IMR-90 (cell line): ENCODE data around the gene PRXL2B. TPM values are rescaled to one million over a fixed set of nuclear protein-coding genes. Genes with fewer than 3 reads are reported as not detected.

Experiments used
- ATAC-seq: fragments of 200-7000 bp; cut with Tn5 transposase; 2 replicates; pipeline ENCODE4 v1.9.1; 2020; ENCODE audit warnings: low read depth, mild to moderate bottlenecking, moderate library complexity
- BruUV-seq: library from RNA; stranded (reverse); fragments of 400-500 nt; replicated peaks from 2 replicates; lab custom pipeline; 2021; lab: Mats Ljungman, UMichigan
- CTCF ChIA-PET: fragments of 300-600 bp; formaldehyde crosslinking; extraction: SDS; loops from one replicate; lab custom pipeline; 2021; ENCODE audit warnings: antibody characterized with exemption; lab: Yijun Ruan, JAX
- POLR2A ChIA-PET: fragments of 300-600 bp; sonication (Branson Sonifier 250); formaldehyde crosslinking; loops from one replicate; lab custom pipeline; 2022; ENCODE audit warnings: antibody characterized with exemption; ENCODE audit not compliant: unreplicated experiment; lab: Charles Lee
- DNase-seq: peaks from one replicate; pipeline ENCODE4 v3.0.0; 2013
- H2AFZ ChIP-seq: replicated peaks from 2 replicates; pipeline ENCODE3; 2013; ENCODE audit warnings: low read length, mild to moderate bottlenecking; ENCODE audit not compliant: poor library complexity
- H2AK5ac ChIP-seq: 2 replicates; pipeline ENCODE4 v1.6.1; 2013; ENCODE audit warnings: low read depth, low read length, inconsistent platforms
- H2AK9ac ChIP-seq: replicated peaks from 2 replicates; pipeline ENCODE3; 2013; ENCODE audit warnings: mild to moderate bottlenecking, low read depth, low read length, moderate library complexity; ENCODE audit not compliant: poor library complexity
- H2BK120ac ChIP-seq: 2 replicates; pipeline ENCODE4 v1.6.1; 2013; ENCODE audit warnings: low read depth, low read length, inconsistent platforms
- H2BK15ac ChIP-seq: 3 replicates; pipeline ENCODE4 v1.6.1; 2013; ENCODE audit warnings: low read depth, low read length, inconsistent platforms
- H2BK20ac ChIP-seq: 2 replicates; pipeline ENCODE4 v1.6.1; 2013; ENCODE audit warnings: low read depth, mild to moderate bottlenecking, inconsistent platforms, low read length, moderate library complexity
- H2BK5ac ChIP-seq: 2 replicates; pipeline ENCODE4 v1.6.1; 2013; ENCODE audit warnings: mild to moderate bottlenecking, low read depth, low read length, inconsistent platforms; ENCODE audit not compliant: poor library complexity, severe bottlenecking
- H3K14ac ChIP-seq: replicated peaks from 2 replicates; pipeline ENCODE4 v1.6.1; 2013; ENCODE audit warnings: low read depth, low read length, inconsistent platforms
- H3K18ac ChIP-seq: 2 replicates; pipeline ENCODE4 v1.6.1; 2013; ENCODE audit warnings: low read depth, low read length, control low read depth
- H3K23ac ChIP-seq: 2 replicates; pipeline ENCODE4 v1.6.1; 2013; ENCODE audit warnings: low read depth, low read length, inconsistent platforms
- H3K27ac ChIP-seq: 2 replicates; pipeline ENCODE4 v1.5.1; 2013; ENCODE audit warnings: mild to moderate bottlenecking, control low read depth, low read length; ENCODE audit not compliant: insufficient read depth
- H3K27me3 ChIP-seq: 2 replicates; pipeline ENCODE4 v1.6.1; 2013; ENCODE audit warnings: low read length; ENCODE audit not compliant: control insufficient read depth, insufficient read depth
- H3K36me3 ChIP-seq: 2 replicates; pipeline ENCODE4 v1.6.1; 2013; ENCODE audit warnings: low read length, mixed read lengths; ENCODE audit not compliant: control insufficient read depth, insufficient read depth
- H3K4ac ChIP-seq: 2 replicates; pipeline ENCODE4 v1.6.1; 2013; ENCODE audit warnings: low read depth, low read length, inconsistent platforms
- H3K4me1 ChIP-seq: 2 replicates; pipeline ENCODE4 v1.6.1; 2013; ENCODE audit warnings: low read length, mixed read lengths; ENCODE audit not compliant: control insufficient read depth, insufficient read depth
- H3K4me2 ChIP-seq: 2 replicates; pipeline ENCODE4 v1.6.1; 2013; ENCODE audit warnings: low read depth, mild to moderate bottlenecking, control low read depth, low read length, moderate library complexity
- H3K4me3 ChIP-seq: 2 replicates; pipeline ENCODE4 v1.5.1; 2013; ENCODE audit warnings: low read depth, mild to moderate bottlenecking, control low read depth, low read length, moderate library complexity; ENCODE audit not compliant: insufficient read depth
- H3K56ac ChIP-seq: 2 replicates; pipeline ENCODE4 v1.6.1; 2013; ENCODE audit warnings: low read length, inconsistent platforms; ENCODE audit not compliant: insufficient read depth; ENCODE audit errors: extremely low read depth
- H3K79me1 ChIP-seq, 2 experiments: 2 replicates each; pipeline ENCODE4 v1.6.1; 2013; ENCODE audit warnings: low read length in 2 of 2, inconsistent platforms in 1 of 2, low read depth in 1 of 2
- H3K9ac ChIP-seq: 2 replicates; pipeline ENCODE4 v1.6.1; 2013; ENCODE audit warnings: low read depth, low read length, control low read depth
- H3K9me1 ChIP-seq: 2 replicates; pipeline ENCODE4 v1.6.1; 2013; ENCODE audit warnings: low read length, inconsistent platforms; ENCODE audit not compliant: insufficient read depth
- H3K9me3 ChIP-seq: 2 replicates; pipeline ENCODE4 v1.6.1; 2013; ENCODE audit warnings: low read length; ENCODE audit not compliant: control insufficient read depth, insufficient read depth
- H4K20me1 ChIP-seq: 2 replicates; pipeline ENCODE4 v1.6.1; 2013; ENCODE audit warnings: low read length, inconsistent platforms; ENCODE audit not compliant: insufficient read depth
- H4K5ac ChIP-seq: 2 replicates; pipeline ENCODE4 v1.6.1; 2013; ENCODE audit warnings: mild to moderate bottlenecking, low read depth, low read length, control low read depth
- H4K8ac ChIP-seq, 2 experiments: 2 replicates each; pipeline ENCODE4 v1.6.1; 2013; ENCODE audit warnings: low read depth in 2 of 2, low read length in 2 of 2, control low read depth in 1 of 2, inconsistent platforms in 1 of 2
- H4K91ac ChIP-seq: 2 replicates; pipeline ENCODE4 v1.6.1; 2013; ENCODE audit warnings: low read depth, low read length, inconsistent platforms; ENCODE audit not compliant: insufficient read depth
- BHLHE40 ChIP-seq: fragments of 150-350 bp; IDR thresholded peaks from 2 replicates; pipeline ENCODE4 v1.6.1; 2016; ENCODE audit warnings: mild to moderate bottlenecking, low read depth, low read length
- CEBPB ChIP-seq: IDR thresholded peaks from 2 replicates; pipeline ENCODE4 v1.6.1; 2012; ENCODE audit warnings: low read depth, low read length, improper control_type of control experiment
- CHD1 ChIP-seq: IDR thresholded peaks from 2 replicates; pipeline ENCODE4 v1.6.1; 2012; ENCODE audit warnings: low read depth, low read length, improper control_type of control experiment
- ELK1 ChIP-seq: fragments of 150-350 bp; IDR thresholded peaks from 2 replicates; pipeline ENCODE4 v1.6.1; 2016; ENCODE audit warnings: low read depth, mild to moderate bottlenecking, low read length, moderate library complexity, borderline replicate concordance
- FOS ChIP-seq: fragments of 150-350 bp; IDR thresholded peaks from 2 replicates; pipeline ENCODE4 v1.6.1; 2016; ENCODE audit warnings: low read depth, low read length
- MAFK ChIP-seq: IDR thresholded peaks from 2 replicates; pipeline ENCODE4 v1.6.1; 2012; ENCODE audit warnings: low read depth, low read length, improper control_type of control experiment
- MAZ ChIP-seq: IDR thresholded peaks from 2 replicates; pipeline ENCODE4 v1.6.1; 2012; ENCODE audit warnings: low read depth, mild to moderate bottlenecking, low read length, improper control_type of control experiment, moderate library complexity, borderline replicate concordance
- MXI1 ChIP-seq: IDR thresholded peaks from 2 replicates; pipeline ENCODE4 v1.6.1; 2012; ENCODE audit warnings: low read depth, mild to moderate bottlenecking, low read length, moderate library complexity, borderline replicate concordance
- NFE2L2 ChIP-seq: fragments of 150-350 bp; IDR thresholded peaks from 2 replicates; pipeline ENCODE4 v1.6.1; 2016; ENCODE audit warnings: low read depth, mild to moderate bottlenecking, low read length
- POLR2A ChIP-seq: IDR thresholded peaks from 2 replicates; pipeline ENCODE4 v1.6.1; 2012; ENCODE audit warnings: mild to moderate bottlenecking, low read depth, low read length
- RAD21 ChIP-seq: IDR thresholded peaks from 2 replicates; pipeline ENCODE4 v1.6.1; 2012; ENCODE audit warnings: low read length, improper control_type of control experiment
- RCOR1 ChIP-seq: IDR thresholded peaks from 2 replicates; pipeline ENCODE4 v1.6.1; 2012; ENCODE audit warnings: mild to moderate bottlenecking, low read length, improper control_type of control experiment; ENCODE audit not compliant: insufficient replicate concordance
- SMC3 ChIP-seq: fragments of 150-350 bp; IDR thresholded peaks from 2 replicates; pipeline ENCODE4 v1.6.1; 2016; ENCODE audit warnings: low read depth, mild to moderate bottlenecking, antibody characterized with exemption, low read length, moderate library complexity
- WGBS, 2 experiments: methylation state at CpG; one replicate each; pipeline versions ENCODE4 v1.1.5 to v1.1.7; 2013; ENCODE audit warnings: missing lambda C conversion rate in 2 of 2; ENCODE audit not compliant: insufficient read length in 1 of 2; ENCODE audit errors: extremely low coverage in 2 of 2; 5-methylcytosine and 5-hydroxymethylcytosine counted together
- dilution Hi-C: fragments of 300-500 bp; cut with HindIII; formaldehyde crosslinking; loops from one replicate; pipeline ENCODE4 v1.14.3; 2018; ENCODE audit warnings: low sequenced_read_pairs; ENCODE audit not compliant: unreplicated experiment
- in situ Hi-C: fragments of 300-500 bp; cut with MboI; formaldehyde crosslinking; loops from 3 replicates; pipeline ENCODE4 v1.14.3; 2019; ENCODE audit warnings: low sequenced_read_pairs, inconsistent platforms, mixed read lengths
- intact Hi-C: fragments of 100-400 bp; cut with micrococcal nuclease; formaldehyde crosslinking; loops from 2 replicates; pipeline ENCODE4 v1.10.0; 2022
- polyA plus RNA-seq, 3 experiments: library from polyadenylated mRNA; depleted of rRNA; stranded (reverse); fragments of >200 nt; gene quantifications; 2 replicates each; pipeline ENCODE4 v1.2.3, GENCODE V29; 2012; ENCODE audit warnings: low replicate concordance in 1 of 3
- total RNA-seq: library from RNA; depleted of rRNA; stranded (reverse); fragments of >200 nt; gene quantifications from 2 replicates; pipeline ENCODE4 v1.2.3, GENCODE V29; 2012
- TF ChIP-seq, protein P1 (sequence below): conservative IDR thresholded peaks from 2 replicates; pipeline ENCODE4 v1.5.1; 2012; ENCODE audit warnings: mild to moderate bottlenecking, low read depth, low read length, improper control_type of control experiment
- TF ChIP-seq, protein P2 (sequence below): fragments of 150-350 bp; IDR thresholded peaks from 2 replicates; pipeline ENCODE4 v1.6.1; 2017; ENCODE audit warnings: mild to moderate bottlenecking, antibody characterized with exemption, low read length, low read depth

The PRXL2B gene
- total and polyA plus RNA-seq, 2 of the 4 experiments (the other 2 are of a cell fraction): 10.9 to 22.3 TPM

- H2BK5ac ChIP-seq: no peak overlapping the region
- 97% methylated on average over 12 of the region's 25 CpGs; no CpG with 5 or more reads in 1 of the 2 experiments for WGBS, 2 experiments
- H3K4me3 ChIP-seq: no peak overlapping the region
- H3K14ac ChIP-seq: no peak overlapping the region
- no peak overlapping the region for H2BK20ac ChIP-seq
- DNase-seq (no peak), ATAC-seq (no peak)
- CTCF ChIA-PET: no interaction called here
- H3K4ac ChIP-seq: no peak overlapping the region
- no peak overlapping the region for H3K4me2 ChIP-seq
- H4K5ac ChIP-seq: no peak overlapping the region
- peaks cover 8% of the 10 kb centered on the region; the same call in 1 of the 2 replicates for H3K4me1 ChIP-seq
- H3K9me3 ChIP-seq: no peaks in the 10 kb centered on the region
- no peak overlapping the region for H2BK120ac ChIP-seq
- BruUV-seq: no TSS peak
- no peaks in the 10 kb centered on the region; the same call in 1 of the 2 replicates for H3K27me3 ChIP-seq
- H3K18ac ChIP-seq: no peak overlapping the region
- H3K36me3 ChIP-seq: peaks cover 2% of the 10 kb centered on the region; the same call in 1 of the 2 replicates
- no peak overlapping the region for H3K23ac ChIP-seq
- no peak overlapping the region for H4K91ac ChIP-seq
- H3K56ac ChIP-seq: no peak overlapping the region
- no peak overlapping the region for H2AFZ ChIP-seq
- no peaks in the 10 kb centered on the region; the same call in 1 of the 2 replicates for H4K20me1 ChIP-seq
- no peak overlapping the region for H2AK9ac ChIP-seq
- H3K9ac ChIP-seq: no peak overlapping the region
- intact Hi-C loops: no loop called here
- no peak overlapping the region for H2AK5ac ChIP-seq
- H2BK15ac ChIP-seq: no peak overlapping the region
- no peak overlapping the region for H4K8ac ChIP-seq
- dilution Hi-C loops: no loop called here
- H3K9me1 ChIP-seq: no peaks in the 10 kb centered on the region
- in situ Hi-C loops: no loop called here
- POLR2A ChIA-PET: no interaction called here
- H3K79me1 ChIP-seq: peaks cover 0 to 21% of the 10 kb centered on the region in 2 experiments; a peak in 2 of 4 replicates
- no peak overlapping the region for H3K27ac ChIP-seq
- TF ChIP-seq MAFK (no peak), NFE2L2 (no peak), POLR2A (no peak), CHD1 (no peak), SMC3 (no peak), MAZ (no peak), RAD21 (no peak), CEBPB (no peak), RCOR1 (no peak), MXI1 (no peak), FOS (no peak), BHLHE40 (no peak), ELK1 (no peak)
- TF ChIP-seq, protein P1, sequence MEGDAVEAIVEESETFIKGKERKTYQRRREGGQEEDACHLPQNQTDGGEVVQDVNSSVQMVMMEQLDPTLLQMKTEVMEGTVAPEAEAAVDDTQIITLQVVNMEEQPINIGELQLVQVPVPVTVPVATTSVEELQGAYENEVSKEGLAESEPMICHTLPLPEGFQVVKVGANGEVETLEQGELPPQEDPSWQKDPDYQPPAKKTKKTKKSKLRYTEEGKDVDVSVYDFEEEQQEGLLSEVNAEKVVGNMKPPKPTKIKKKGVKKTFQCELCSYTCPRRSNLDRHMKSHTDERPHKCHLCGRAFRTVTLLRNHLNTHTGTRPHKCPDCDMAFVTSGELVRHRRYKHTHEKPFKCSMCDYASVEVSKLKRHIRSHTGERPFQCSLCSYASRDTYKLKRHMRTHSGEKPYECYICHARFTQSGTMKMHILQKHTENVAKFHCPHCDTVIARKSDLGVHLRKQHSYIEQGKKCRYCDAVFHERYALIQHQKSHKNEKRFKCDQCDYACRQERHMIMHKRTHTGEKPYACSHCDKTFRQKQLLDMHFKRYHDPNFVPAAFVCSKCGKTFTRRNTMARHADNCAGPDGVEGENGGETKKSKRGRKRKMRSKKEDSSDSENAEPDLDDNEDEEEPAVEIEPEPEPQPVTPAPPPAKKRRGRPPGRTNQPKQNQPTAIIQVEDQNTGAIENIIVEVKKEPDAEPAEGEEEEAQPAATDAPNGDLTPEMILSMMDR: no peak
- TF ChIP-seq, protein P2, sequence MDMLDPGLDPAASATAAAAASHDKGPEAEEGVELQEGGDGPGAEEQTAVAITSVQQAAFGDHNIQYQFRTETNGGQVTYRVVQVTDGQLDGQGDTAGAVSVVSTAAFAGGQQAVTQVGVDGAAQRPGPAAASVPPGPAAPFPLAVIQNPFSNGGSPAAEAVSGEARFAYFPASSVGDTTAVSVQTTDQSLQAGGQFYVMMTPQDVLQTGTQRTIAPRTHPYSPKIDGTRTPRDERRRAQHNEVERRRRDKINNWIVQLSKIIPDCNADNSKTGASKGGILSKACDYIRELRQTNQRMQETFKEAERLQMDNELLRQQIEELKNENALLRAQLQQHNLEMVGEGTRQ: no peak
These were observed 3.1 kb downstream of the PRXL2B start for GRCh38 chr1:2589431-2590232.
